Fibroblast of lung (primary cell): Measurements from ENCODE around the gene GSN.

Experiments used
- CTCF ChIP-seq, 2 donors: IDR thresholded peaks in 1 of 2; conservative IDR thresholded peaks in 1 of 2; 1 replicate in 1 of 2; 2 replicates in 1 of 2; pipeline ENCODE4 v1.5.1; 2011 to 2012; ENCODE audit warnings: low read length in 2 of 2, control low read depth in 1 of 2, inconsistent platforms in 1 of 2, low read depth in 1 of 2, mild to moderate bottlenecking in 1 of 2
- EZH2 ChIP-seq: IDR thresholded peaks from 2 replicates; pipeline ENCODE4 v1.5.1; 2012; ENCODE audit warnings: low read length, control low read depth, mild to moderate bottlenecking; ENCODE audit errors: missing control alignments

- no peak for TF ChIP-seq CTCF (conservative IDR thresholded peaks at IDR 0.05 in 1 of 2, IDR thresholded peaks at IDR 0.05 in 1 of 2; ENCODE audit: low read depth in 1 of 2, low read length in 2 of 2)
- TF ChIP-seq EZH2: no peak
Observed at GRCh38 chr9:121304707-121305106, 36.7 kb downstream of the GSN start.
